Mesendoderm (in vitro differentiated cells): Measurements from ENCODE around the gene PGC.

Experiments used
- DNase-seq: peaks from one replicate; pipeline ENCODE4 v3.0.0; 2013
- H2AK5ac ChIP-seq: 2 replicates; pipeline ENCODE4 v1.6.1; 2013; ENCODE audit warnings: low read length, inconsistent platforms
- H2BK120ac ChIP-seq: 2 replicates; pipeline ENCODE4 v1.6.1; 2013; ENCODE audit warnings: low read depth, mild to moderate bottlenecking, low read length, moderate library complexity, mixed read lengths
- H2BK15ac ChIP-seq: replicated peaks from 2 replicates; pipeline ENCODE4 v1.6.1; 2013; ENCODE audit warnings: low read depth, mild to moderate bottlenecking, moderate library complexity
- H2BK5ac ChIP-seq: 2 replicates; pipeline ENCODE4 v1.6.1; 2013; ENCODE audit warnings: low read length, inconsistent platforms
- H3K18ac ChIP-seq: 2 replicates; pipeline ENCODE4 v1.6.1; 2013; ENCODE audit warnings: mild to moderate bottlenecking, low read length, mixed read lengths
- H3K23ac ChIP-seq: one replicate; pipeline ENCODE4 v1.6.1; 2013; ENCODE audit warnings: low read length
- H3K27ac ChIP-seq: 2 replicates; pipeline ENCODE4 v1.5.1; 2013; ENCODE audit warnings: low read depth, mild to moderate bottlenecking, inconsistent platforms, low read length, moderate library complexity
- H3K27me3 ChIP-seq: 2 replicates; pipeline ENCODE4 v1.6.1; 2013; ENCODE audit warnings: low read length, control low read depth, mild to moderate bottlenecking, inconsistent platforms; ENCODE audit not compliant: insufficient read depth, poor library complexity
- H3K36me3 ChIP-seq: 2 replicates; pipeline ENCODE4 v1.6.1; 2013; ENCODE audit warnings: low read length, inconsistent platforms; ENCODE audit not compliant: control insufficient read depth, insufficient read depth
- H3K4ac ChIP-seq: one replicate; pipeline ENCODE4 v1.6.1; 2013; ENCODE audit warnings: low read depth, mild to moderate bottlenecking, low read length, moderate library complexity
- H3K4me1 ChIP-seq: 2 replicates; pipeline ENCODE4 v1.6.1; 2013; ENCODE audit warnings: low read depth, low read length, inconsistent platforms; ENCODE audit not compliant: control insufficient read depth
- H3K4me2 ChIP-seq: 2 replicates; pipeline ENCODE4 v1.6.1; 2013; ENCODE audit warnings: low read length
- H3K4me3 ChIP-seq: 2 replicates; pipeline ENCODE4 v1.5.1; 2013; ENCODE audit warnings: mild to moderate bottlenecking, low read length
- H3K56ac ChIP-seq: one replicate; pipeline ENCODE4 v1.6.1; 2013; ENCODE audit warnings: low read length
- H3K79me1 ChIP-seq: 2 replicates; pipeline ENCODE4 v1.6.1; 2013; ENCODE audit warnings: low read length, inconsistent platforms
- H3K79me2 ChIP-seq: 2 replicates; pipeline ENCODE4 v1.6.1; 2013; ENCODE audit warnings: mild to moderate bottlenecking, low read length; ENCODE audit not compliant: control insufficient read depth, insufficient read depth
- H3K9ac ChIP-seq: 2 replicates; pipeline ENCODE4 v1.6.1; 2013; ENCODE audit warnings: low read length, inconsistent platforms
- H4K5ac ChIP-seq: one replicate; pipeline ENCODE4 v1.6.1; 2013; ENCODE audit warnings: low read length
- H4K8ac ChIP-seq: one replicate; pipeline ENCODE4 v1.6.1; 2013; ENCODE audit warnings: low read depth, mild to moderate bottlenecking, control low read depth, low read length, moderate library complexity
- WGBS: extraction: QIAGEN DNeasy Blood & Tissue Kit; methylation state at CpG from one replicate; pipeline ENCODE4 v1.1.7; 2013; ENCODE audit warnings: low lambda C conversion rate, missing lambda C conversion rate; ENCODE audit not compliant: insufficient coverage; ENCODE audit errors: extremely low coverage; 5-methylcytosine and 5-hydroxymethylcytosine counted together

PGC gene

GRCh38 chr6:41713650-41714291, 33.4 kb downstream of the PGC start:
- no peaks in the 10 kb centered on the region for H3K27me3 ChIP-seq
- H3K9ac ChIP-seq = no peak overlapping the region
- H3K23ac ChIP-seq = no peak overlapping the region
- no peak overlapping the region for H2AK5ac ChIP-seq
- WGBS = no CpG with 5 or more reads among the region's 14 CpGs
- H3K4me1 ChIP-seq = no peaks in the 10 kb centered on the region
- H3K18ac ChIP-seq = no peak overlapping the region
- no peak overlapping the region for H2BK15ac ChIP-seq
- DNase-seq = no peak
- no peak overlapping the region for H2BK120ac ChIP-seq
- H4K5ac ChIP-seq = no peak overlapping the region
- H3K79me1 ChIP-seq = no peaks in the 10 kb centered on the region
- H3K36me3 ChIP-seq = no peaks in the 10 kb centered on the region
- H3K79me2 ChIP-seq = no peaks in the 10 kb centered on the region
- no peak overlapping the region for H3K56ac ChIP-seq
- H3K27ac ChIP-seq = no peak overlapping the region
- no peak overlapping the region for H2BK5ac ChIP-seq
- H4K8ac ChIP-seq = no peak overlapping the region
- H3K4me3 ChIP-seq = no peak overlapping the region
- H3K4me2 ChIP-seq = no peak overlapping the region
- H3K4ac ChIP-seq = no peak overlapping the region

- H3K4me2 ChIP-seq = no peak overlapping the region
- H3K79me1 ChIP-seq = no peaks in the 10 kb centered on the region
- H3K27me3 ChIP-seq = no peaks in the 10 kb centered on the region
- no peaks in the 10 kb centered on the region for H3K79me2 ChIP-seq
- H3K18ac ChIP-seq = no peak overlapping the region
- H3K27ac ChIP-seq = no peak overlapping the region
- no peak overlapping the region for H3K23ac ChIP-seq
- H3K4ac ChIP-seq = no peak overlapping the region
- no peak for DNase-seq
- no CpG with 5 or more reads among the region's 9 CpGs for WGBS
- H4K5ac ChIP-seq = no peak overlapping the region
- H2BK15ac ChIP-seq = no peak overlapping the region
- no peak overlapping the region for H3K9ac ChIP-seq
- H4K8ac ChIP-seq = no peak overlapping the region
- H3K4me1 ChIP-seq = no peaks in the 10 kb centered on the region
- no peak overlapping the region for H3K4me3 ChIP-seq
- H3K56ac ChIP-seq = no peak overlapping the region
- no peak overlapping the region for H2BK5ac ChIP-seq
- H3K36me3 ChIP-seq = no peaks in the 10 kb centered on the region
- H2BK120ac ChIP-seq = no peak overlapping the region
- H2AK5ac ChIP-seq = no peak overlapping the region
Measured at GRCh38 chr6:41713159-41713649, 34.0 kb downstream of the PGC start.

- Histone ChIP-seq H3K18ac (no peak overlapping the region), H2AK5ac (no peak overlapping the region), H2BK5ac (no peak overlapping the region), H3K27ac (no peak overlapping the region), H3K4me3 (no peak overlapping the region), H4K5ac (no peak overlapping the region), H3K4me1 (no peaks in the 10 kb centered on the region), H2BK120ac (no peak overlapping the region), H3K36me3 (no peaks in the 10 kb centered on the region), H3K56ac (no peak overlapping the region), H2BK15ac (no peak overlapping the region), H4K8ac (no peak overlapping the region), H3K4ac (no peak overlapping the region), H3K79me1 (no peaks in the 10 kb centered on the region), H3K9ac (no peak overlapping the region), H3K27me3 (no peaks in the 10 kb centered on the region), H3K79me2 (no peaks in the 10 kb centered on the region), H3K4me2 (no peak overlapping the region), H3K23ac (no peak overlapping the region)
- WGBS = no CpG with 5 or more reads among the region's 10 CpGs
- no peak for DNase-seq
Measured at GRCh38 chr6:41712651-41713103, 34.5 kb downstream of the PGC start.

DNA sequence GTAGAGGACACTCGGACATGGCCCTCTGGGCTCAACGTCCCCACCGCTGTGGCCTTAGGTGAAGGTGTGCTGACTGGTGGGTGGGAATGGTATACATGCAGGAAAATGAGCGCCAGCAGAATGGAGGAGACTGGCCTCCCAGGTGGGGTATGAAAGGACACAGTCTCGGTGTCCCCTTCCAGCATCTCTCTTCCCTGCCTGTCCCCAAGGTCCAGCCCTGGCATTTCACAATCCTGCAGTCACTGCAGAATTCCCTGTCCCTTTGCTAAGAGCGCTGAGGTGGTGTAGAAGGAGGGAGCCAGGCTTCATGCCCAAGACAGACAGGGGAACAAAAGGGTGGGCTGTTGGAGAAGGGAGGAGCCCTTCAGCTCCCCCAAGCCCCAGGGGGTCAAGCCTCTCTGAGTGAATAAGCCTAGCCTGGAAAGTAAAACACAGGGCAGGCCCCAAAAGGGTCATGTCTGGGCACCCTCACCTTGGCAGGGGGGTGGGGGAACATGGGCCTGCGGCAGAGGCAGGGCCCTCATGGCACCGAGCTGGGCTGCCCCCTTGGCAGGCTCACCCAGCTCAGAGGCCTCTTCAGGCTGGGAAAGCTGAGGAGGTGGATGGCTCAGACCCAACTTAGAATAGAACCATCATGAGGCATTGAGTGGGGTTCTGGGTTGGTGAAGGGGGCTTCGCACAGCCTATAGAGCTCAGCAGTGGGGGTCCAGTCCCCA, 35.7 kb downstream of the PGC start:
- Histone ChIP-seq H2AK5ac (no peak overlapping the region), H3K79me1 (no peaks in the 10 kb centered on the region), H2BK120ac (no peak overlapping the region), H3K27me3 (no peaks in the 10 kb centered on the region), H3K79me2 (no peaks in the 10 kb centered on the region), H3K4ac (no peak overlapping the region), H3K27ac (no peak overlapping the region), H3K4me3 (no peak overlapping the region), H3K4me2 (no peak overlapping the region), H3K23ac (no peak overlapping the region), H2BK5ac (no peak overlapping the region), H3K56ac (no peak overlapping the region), H4K5ac (no peak overlapping the region), H3K36me3 (no peaks in the 10 kb centered on the region), H2BK15ac (no peak overlapping the region), H3K4me1 (no peaks in the 10 kb centered on the region), H3K18ac (no peak overlapping the region), H4K8ac (no peak overlapping the region), H3K9ac (no peak overlapping the region)
- no peak for DNase-seq
- no CpG with 5 or more reads among the region's 9 CpGs for WGBS

- Histone ChIP-seq H3K27ac (no peak overlapping the region), H3K4me1 (no peaks in the 10 kb centered on the region), H3K36me3 (no peaks in the 10 kb centered on the region), H3K79me1 (no peaks in the 10 kb centered on the region), H3K27me3 (no peaks in the 10 kb centered on the region), H2AK5ac (no peak overlapping the region), H3K9ac (no peak overlapping the region), H3K79me2 (no peaks in the 10 kb centered on the region), H2BK120ac (no peak overlapping the region), H3K4ac (no peak overlapping the region), H4K5ac (no peak overlapping the region), H2BK5ac (no peak overlapping the region), H4K8ac (no peak overlapping the region), H3K4me3 (no peak overlapping the region), H3K4me2 (no peak overlapping the region), H3K18ac (no peak overlapping the region), H3K56ac (no peak overlapping the region), H2BK15ac (no peak overlapping the region), H3K23ac (no peak overlapping the region)
- WGBS = 100% methylated on average over 1 of the region's 2 CpGs
- DNase-seq = no peak
Measured at GRCh38 chr6:41709375-41709774, 37.8 kb downstream of the PGC start.
